Breast epithelium (tissue), 4 donors: ENCODE results near the gene RCOR1. TPM values are rescaled to one million over a fixed set of nuclear protein-coding genes. Genes with fewer than 3 reads are reported as not detected.

Source experiments
- DNase-seq, 2 donors: peaks; one replicate each; pipeline ENCODE4 v3.0.0-alpha.2; 2019; ENCODE audit warnings: low spot score in 2 of 2
- H3K27ac ChIP-seq, 2 donors: fragments of 200-600 bp; sonication (generic) in 1 of 2; one replicate each; pipeline ENCODE4 v1.5.1; 2016 to 2019; ENCODE audit warnings: mild to moderate bottlenecking in 1 of 2
- H3K27me3 ChIP-seq, 2 donors: fragments of 200-600 bp; sonication (generic) in 1 of 2; one replicate each; pipeline versions ENCODE4 v1.5.1 to v1.6.0; 2017 to 2019; ENCODE audit warnings: control low read depth in 1 of 2, mild to moderate bottlenecking in 1 of 2
- H3K36me3 ChIP-seq: fragments of 200-600 bp; one replicate; pipeline ENCODE4 v1.5.1; 2019
- H3K4me1 ChIP-seq, 2 donors: fragments of 200-600 bp; sonication (generic); one replicate each; pipeline ENCODE4 v1.5.1; 2016 to 2019; ENCODE audit warnings: control low read depth in 1 of 2
- H3K4me3 ChIP-seq, 3 donors: fragments of 200-600 bp; sonication (generic); 1 replicate in 2 of 3; 2 replicates in 1 of 3; pipeline ENCODE4 v1.5.1; 2016 to 2019; ENCODE audit warnings: mild to moderate bottlenecking in 3 of 3, moderate library complexity in 2 of 3
- H3K9me3 ChIP-seq, 2 donors: fragments of 200-600 bp; sonication (generic) in 1 of 2; one replicate each; pipeline ENCODE4 v1.5.1; 2016 to 2019; ENCODE audit warnings: control low read depth in 1 of 2
- CTCF ChIP-seq, 3 donors: fragments of 450-650 bp; IDR thresholded peaks; one replicate each; pipeline ENCODE4 v1.5.1; 2016 to 2017; ENCODE audit warnings: antibody characterized with exemption in 3 of 3, mild to moderate bottlenecking in 3 of 3, moderate library complexity in 3 of 3
- POLR2A ChIP-seq: fragments of 450-650 bp; IDR thresholded peaks from one replicate; pipeline ENCODE4 v1.6.1; 2016; ENCODE audit warnings: antibody characterized with exemption, mild to moderate bottlenecking, moderate library complexity
- POLR2AphosphoS5 ChIP-seq, 3 donors: sonication (generic); formaldehyde crosslinking; IDR thresholded peaks; one replicate each; pipeline ENCODE4 v1.6.1; 2017; ENCODE audit warnings: antibody characterized with exemption in 3 of 3
- intact Hi-C: fragments of 100-400 bp; cut with DNase I; formaldehyde crosslinking; loops from one replicate; pipeline ENCODE4 v1.15.1; 2023; ENCODE audit warnings: low total_unique reads
- total RNA-seq, 3 donors: library from RNA; depleted of rRNA; stranded (reverse); fragments of >200 nt; gene quantifications; one replicate each; pipeline ENCODE4 v1.1.0, GENCODE V29; 2016

RCOR1 gene
- total RNA-seq, 3 donors from 2014 or later: 15.7 to 21.8 (median 20.3) TPM

GRCh38 chr14:102733326-102733725 is 140.9 kb downstream of the RCOR1 start:
- intact Hi-C loops: no loop called here
- Histone ChIP-seq H3K4me1 (no peaks in the 10 kb centered on the region), H3K27me3 (no peaks in the 10 kb centered on the region), H3K27ac (no peak overlapping the region), H3K4me3 (no peak overlapping the region), H3K9me3 (no peaks in the 10 kb centered on the region), H3K36me3 (no peaks in the 10 kb centered on the region)
- no peak for TF ChIP-seq CTCF (IDR thresholded peaks at IDR 0.05)
- no peak for TF ChIP-seq POLR2AphosphoS5 (IDR thresholded peaks at IDR 0.05)
- no peak for TF ChIP-seq POLR2A
- DNase-seq: no peak

GRCh38 chr14:102734436-102734835 is 142.0 kb downstream of the RCOR1 start:
- no peak for DNase-seq
- H3K4me1 ChIP-seq: no peaks in the 10 kb centered on the region
- no peak overlapping the region for H3K27ac ChIP-seq
- intact Hi-C loops: no loop called here
- H3K36me3 ChIP-seq: no peaks in the 10 kb centered on the region
- no peak overlapping the region for H3K4me3 ChIP-seq
- TF ChIP-seq POLR2AphosphoS5 (IDR thresholded peaks at IDR 0.05) (no peak), POLR2A (no peak), CTCF (IDR thresholded peaks at IDR 0.05) (no peak)
- no peaks in the 10 kb centered on the region for H3K9me3 ChIP-seq
- H3K27me3 ChIP-seq: no peaks in the 10 kb centered on the region

GRCh38 chr14:102736956-102737355 is 144.5 kb downstream of the RCOR1 start:
- TF ChIP-seq CTCF (IDR thresholded peaks at IDR 0.05): no peak
- no peak for TF ChIP-seq POLR2A
- no peak for TF ChIP-seq POLR2AphosphoS5 (IDR thresholded peaks at IDR 0.05)
- peaks cover 14 to 16% of the 10 kb centered on the region in 2 donors for H3K9me3 ChIP-seq
- H3K36me3 ChIP-seq: no peaks in the 10 kb centered on the region
- no peaks in the 10 kb centered on the region for H3K4me1 ChIP-seq
- DNase-seq: no peak
- no peak overlapping the region for H3K27ac ChIP-seq
- intact Hi-C loops: no loop called here
- no peak overlapping the region for H3K4me3 ChIP-seq
- no peaks in the 10 kb centered on the region for H3K27me3 ChIP-seq

- H3K9me3 ChIP-seq: peaks cover 20 to 23% of the 10 kb centered on the region in 2 donors
- no peak for TF ChIP-seq CTCF (IDR thresholded peaks at IDR 0.05)
- TF ChIP-seq POLR2A: no peak
- TF ChIP-seq POLR2AphosphoS5 (IDR thresholded peaks at IDR 0.05): no peak
- H3K4me3 ChIP-seq: no peak overlapping the region
- no peaks in the 10 kb centered on the region for H3K4me1 ChIP-seq
- no peak overlapping the region for H3K27ac ChIP-seq
- no peaks in the 10 kb centered on the region for H3K36me3 ChIP-seq
- no peak for DNase-seq
- intact Hi-C loops: no loop called here
- no peaks in the 10 kb centered on the region for H3K27me3 ChIP-seq
These were observed 145.2 kb downstream of the RCOR1 start for GRCh38 chr14:102737402-102738372.

GRCh38 chr14:102738373-102739189 is 146.1 kb downstream of the RCOR1 start:
- Histone ChIP-seq H3K9me3 (peaks cover 20 to 25% of the 10 kb centered on the region in 2 donors), H3K4me3 (no peak overlapping the region), H3K27ac (no peak overlapping the region), H3K36me3 (no peaks in the 10 kb centered on the region), H3K27me3 (no peaks in the 10 kb centered on the region), H3K4me1 (no peaks in the 10 kb centered on the region)
- no peak for DNase-seq
- intact Hi-C loops: no loop called here
- TF ChIP-seq POLR2A (no peak), POLR2AphosphoS5 (IDR thresholded peaks at IDR 0.05) (no peak), CTCF (IDR thresholded peaks at IDR 0.05) (no peak)
